NCI-H748 (cell line): ENCODE data around the gene IGFLR1.
"Not testable (repeated sequence)": the region's sequence is repeated elsewhere in the genome, so short reads cannot be mapped to it uniquely, and the experiment has no call there.

ENCODE experiments used
- DNase-seq: peaks from one replicate; lab custom pipeline; 2025; ENCODE audit not compliant: unreplicated experiment; lab: John Stamatoyannopoulos, UW

The IGFLR1 gene

DNA sequence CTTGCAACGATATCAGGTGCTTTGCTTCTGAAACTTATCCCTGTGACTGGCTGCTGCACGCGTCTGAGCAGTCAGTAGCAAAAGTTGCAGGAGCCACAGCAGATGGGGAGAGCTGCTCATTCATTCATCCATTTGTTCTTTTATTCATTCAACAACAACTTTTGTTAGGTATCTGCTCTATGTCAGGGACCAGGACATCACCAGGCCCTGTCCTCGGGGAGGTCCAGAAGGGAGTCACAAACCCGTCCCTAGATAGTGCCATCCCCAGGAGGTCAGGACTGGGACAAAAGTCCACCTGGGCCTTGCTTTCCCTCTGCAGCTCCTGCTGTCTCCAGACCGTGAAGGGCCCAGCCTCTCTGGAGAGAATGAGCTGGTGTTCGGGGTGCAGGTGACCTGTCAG, 35.7 kb upstream of the IGFLR1 start:
- DNase-seq: no peak

DNA sequence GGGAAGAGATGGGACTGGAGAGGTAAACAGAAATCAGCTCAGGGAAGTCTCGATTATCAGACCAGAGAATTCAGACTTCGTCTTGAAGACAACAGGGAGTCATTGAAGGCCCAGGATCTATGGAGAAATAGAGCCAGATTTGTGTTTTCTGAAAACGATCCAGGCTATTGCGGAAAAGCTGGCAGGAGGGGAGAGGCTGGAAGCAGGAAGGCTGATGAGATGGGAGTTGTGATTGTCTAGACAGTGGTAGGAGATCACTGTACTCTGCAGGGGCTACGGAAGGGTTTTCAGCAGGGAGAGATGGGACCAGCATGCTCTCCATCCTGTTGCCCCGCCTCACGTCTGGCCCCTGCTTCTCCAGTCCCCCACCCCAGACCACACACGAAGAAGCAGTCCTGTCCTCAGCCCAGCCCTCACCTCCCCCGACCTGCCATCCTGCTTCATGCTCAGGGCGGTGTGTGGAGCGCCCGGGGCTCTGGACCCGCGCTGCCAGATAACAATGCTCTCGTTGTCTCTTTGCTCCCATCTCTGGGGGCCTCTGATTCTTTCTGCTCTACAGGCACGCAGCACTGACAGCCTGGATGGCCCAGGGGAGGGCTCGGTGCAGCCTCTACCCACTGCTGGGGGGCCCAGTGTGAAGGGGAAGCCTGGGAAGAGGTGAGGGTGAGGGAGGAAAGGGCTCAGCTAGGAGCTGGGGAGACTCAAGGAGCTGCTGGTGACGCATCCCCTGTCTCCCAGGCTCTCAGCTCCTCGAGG, 35.0 kb upstream of the IGFLR1 start:
- DNase-seq: no peak

DNA sequence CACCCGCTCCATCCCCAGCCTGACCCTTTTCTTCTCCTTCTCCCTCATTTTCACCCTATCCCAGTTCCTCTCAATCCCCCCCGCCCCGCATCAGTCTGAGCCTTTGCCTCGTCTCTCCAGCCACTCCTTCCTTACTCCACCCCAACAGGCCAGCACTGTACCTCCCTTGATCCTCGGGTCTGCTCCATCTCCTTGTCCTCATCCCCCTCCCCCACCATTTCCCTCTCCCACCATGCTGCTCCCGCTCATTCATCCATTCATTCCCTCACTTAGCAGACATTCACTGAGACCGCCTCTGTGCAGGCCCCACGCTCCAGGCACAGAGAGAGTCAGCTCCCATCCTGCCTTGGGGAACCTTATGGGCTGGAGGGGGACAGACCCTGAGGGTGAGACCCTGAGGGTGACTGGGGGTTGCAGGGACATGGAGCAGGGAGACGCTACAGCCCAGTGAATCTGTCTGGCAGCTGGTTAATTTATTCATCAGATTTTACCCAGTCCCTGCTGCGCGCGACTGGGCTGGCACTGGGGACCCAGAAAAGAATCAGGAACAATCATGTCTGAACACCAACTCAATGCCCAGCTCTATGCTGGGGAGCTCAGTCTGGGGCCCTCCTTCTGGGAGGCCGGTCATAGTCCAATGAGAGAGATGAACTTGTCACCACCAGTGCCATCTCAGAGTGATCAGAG, 34.0 kb upstream of the IGFLR1 start:
- peak; percentile 56 for DNase-seq

DNA sequence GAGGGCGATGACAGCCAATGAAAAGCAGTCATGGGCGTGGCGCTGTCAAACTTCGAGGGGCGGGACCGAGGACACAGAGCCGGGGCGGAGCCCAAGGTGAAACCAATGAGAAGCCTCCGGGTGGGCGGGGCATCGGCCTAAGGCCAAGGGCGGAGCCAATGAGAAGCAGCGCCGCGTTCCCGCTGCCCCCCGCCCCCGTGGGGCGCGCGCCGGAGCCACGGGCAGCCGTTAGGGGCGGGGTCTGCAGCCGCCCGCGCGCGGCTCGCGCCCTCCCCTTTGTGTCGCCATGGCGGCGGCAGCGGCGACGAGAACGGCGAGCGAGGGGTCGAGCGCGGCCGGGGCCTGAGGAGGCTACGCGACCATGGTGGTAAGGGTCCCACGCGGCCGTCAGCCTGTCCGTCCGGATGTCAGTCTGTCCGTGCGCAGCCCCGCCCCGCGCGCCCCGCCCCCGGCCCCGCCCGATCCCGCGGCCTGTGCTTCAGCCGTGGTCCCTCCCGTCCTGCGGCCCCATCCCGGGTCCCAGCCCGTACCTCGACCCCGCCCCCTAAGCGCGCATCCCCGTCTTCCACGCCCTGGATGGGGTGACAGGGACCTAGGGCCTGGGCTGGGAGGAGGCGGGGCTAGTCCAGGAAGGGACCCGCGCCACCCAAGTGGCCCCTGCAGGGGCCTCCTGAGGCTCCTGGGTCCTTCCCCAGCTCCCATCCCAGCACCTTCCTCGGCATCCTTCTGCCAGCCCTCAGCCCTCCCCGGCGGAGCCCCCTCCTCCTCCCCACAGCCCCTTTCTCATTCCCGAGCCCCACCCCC, 33.2 kb upstream of the IGFLR1 start, which contains the start of gene ARHGAP33:
TSS of gene ARHGAP33 (plus strand) at position 267 of the 804 bp plus-strand sequence. CDS start at position 362, 95 bp downstream.
- peak; percentile 100 for DNase-seq

DNA sequence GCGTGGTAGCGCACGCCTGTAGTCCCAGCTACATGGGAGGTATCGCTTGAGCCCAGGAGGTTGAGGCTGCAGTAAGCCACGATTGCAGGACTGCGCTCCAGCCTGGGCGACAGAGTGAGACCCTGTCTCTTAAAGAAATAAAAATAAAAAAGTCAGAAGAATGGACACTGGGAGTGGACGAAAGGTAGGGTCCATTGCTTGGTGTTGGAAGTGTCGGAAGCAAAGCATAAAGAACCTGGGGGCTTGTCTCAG, 32.7 kb upstream of the IGFLR1 start:
- DNase-seq: no peak

DNA sequence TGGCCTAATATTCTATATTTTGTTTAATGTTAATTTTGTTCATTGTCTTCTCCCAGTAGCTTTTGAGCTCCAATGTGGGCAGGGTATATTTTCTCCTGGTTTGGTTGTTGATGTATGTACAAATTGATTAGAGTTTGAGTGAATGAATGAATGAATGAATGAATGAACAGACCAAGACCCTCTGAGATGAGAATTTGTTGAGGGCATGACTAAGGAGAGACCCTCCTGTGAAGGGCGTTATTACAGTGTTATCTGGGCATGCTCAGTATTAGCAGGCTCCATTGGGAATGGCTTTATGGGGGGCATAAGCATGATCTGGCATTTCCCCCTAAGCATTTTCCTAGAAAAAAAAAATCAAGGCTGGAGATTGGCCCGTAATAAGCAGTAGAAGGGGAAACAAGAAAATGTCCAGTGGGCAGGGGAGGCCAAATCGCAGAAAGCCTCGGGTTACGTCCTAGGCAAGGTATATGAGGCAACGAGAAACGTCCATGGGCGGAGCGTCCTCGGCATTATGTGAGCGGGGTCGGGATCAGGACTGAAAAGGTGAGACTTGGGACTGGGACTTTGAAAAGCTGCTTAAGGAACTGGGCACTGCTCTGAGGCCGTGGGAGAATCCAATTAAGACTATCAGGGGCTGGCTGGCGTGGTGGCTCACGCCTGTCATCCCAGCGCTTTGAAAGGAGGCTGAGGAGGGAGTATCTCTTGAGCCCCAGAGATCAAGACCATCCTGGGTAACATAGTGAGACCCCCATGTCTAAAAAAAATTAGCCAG, 32.2 kb upstream of the IGFLR1 start:
- DNase-seq: peak; percentile 51

DNA sequence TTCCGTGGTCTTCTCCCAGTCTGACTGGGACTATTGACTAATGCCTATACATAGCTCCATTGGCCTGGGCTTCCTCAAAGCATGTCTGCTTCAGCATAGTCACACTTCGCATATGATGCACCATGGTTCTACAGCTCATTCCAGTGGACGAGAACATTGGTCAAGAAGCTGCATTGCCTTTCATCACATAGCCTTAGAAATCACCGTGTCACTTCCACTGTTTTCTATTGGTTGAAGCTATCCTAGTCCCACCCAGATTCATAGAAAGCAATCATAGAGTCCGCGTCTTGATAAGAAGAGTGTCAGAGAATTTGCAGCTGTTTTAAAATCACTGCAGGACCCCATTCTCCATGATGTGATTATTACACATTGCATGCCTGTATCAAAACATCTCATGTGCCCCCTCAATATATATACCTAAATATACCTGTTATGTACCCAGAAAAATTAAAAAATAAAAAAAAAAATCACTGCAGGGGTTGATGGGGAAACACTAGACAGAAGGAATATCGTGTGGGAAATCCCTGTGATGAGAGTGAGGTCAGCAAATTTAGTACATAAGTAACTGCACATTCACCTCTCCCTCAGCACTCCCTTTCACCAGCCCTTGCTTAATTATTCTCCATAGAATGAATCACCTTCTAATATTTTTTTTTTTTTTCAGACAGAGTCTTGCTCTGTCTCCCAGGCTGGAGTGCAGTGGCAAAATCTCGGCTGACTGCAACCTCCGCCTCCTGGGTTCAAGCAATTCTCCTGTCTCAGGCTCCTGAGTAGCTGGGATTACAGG, 31.0 kb upstream of the IGFLR1 start:
- no peak for DNase-seq

DNA sequence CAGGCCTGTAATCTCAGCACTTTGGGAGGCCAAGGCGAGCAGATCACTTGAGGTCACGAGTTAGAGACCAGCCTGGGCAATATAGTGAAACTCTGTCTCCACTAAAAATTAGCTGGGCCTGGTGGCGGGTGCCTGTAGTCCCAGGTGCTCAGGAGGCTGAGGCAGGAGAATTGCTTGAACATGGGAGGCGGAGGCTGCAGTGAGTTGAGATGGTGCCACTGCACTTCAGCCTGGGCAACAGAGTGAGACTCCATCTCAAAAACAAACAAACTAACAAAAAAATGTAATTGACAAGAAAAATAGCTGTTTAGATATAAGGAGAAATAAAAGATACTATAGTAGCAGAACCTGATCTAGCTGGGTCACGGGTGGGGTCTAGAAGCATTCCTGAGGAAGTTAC, 30.1 kb upstream of the IGFLR1 start:
- not testable (repeated sequence) for DNase-seq

DNA sequence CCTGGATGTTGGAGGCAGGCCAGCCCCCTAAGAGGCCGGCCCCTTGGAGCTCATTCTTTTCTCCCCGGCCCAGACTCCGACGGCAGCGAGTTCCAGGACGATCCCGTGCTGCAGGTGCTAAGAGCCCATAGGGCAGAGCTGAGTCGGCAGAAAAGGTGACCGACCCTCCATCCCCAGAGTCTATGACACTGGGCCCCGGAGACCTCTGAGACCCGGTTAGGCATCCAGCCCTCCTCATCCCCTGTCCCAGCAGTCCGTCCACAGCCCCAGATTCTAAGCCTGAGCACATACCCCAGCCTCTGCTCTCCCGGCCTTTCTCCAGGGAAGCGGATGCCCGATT, 25.8 kb upstream of the IGFLR1 start:
- no peak for DNase-seq

DNA sequence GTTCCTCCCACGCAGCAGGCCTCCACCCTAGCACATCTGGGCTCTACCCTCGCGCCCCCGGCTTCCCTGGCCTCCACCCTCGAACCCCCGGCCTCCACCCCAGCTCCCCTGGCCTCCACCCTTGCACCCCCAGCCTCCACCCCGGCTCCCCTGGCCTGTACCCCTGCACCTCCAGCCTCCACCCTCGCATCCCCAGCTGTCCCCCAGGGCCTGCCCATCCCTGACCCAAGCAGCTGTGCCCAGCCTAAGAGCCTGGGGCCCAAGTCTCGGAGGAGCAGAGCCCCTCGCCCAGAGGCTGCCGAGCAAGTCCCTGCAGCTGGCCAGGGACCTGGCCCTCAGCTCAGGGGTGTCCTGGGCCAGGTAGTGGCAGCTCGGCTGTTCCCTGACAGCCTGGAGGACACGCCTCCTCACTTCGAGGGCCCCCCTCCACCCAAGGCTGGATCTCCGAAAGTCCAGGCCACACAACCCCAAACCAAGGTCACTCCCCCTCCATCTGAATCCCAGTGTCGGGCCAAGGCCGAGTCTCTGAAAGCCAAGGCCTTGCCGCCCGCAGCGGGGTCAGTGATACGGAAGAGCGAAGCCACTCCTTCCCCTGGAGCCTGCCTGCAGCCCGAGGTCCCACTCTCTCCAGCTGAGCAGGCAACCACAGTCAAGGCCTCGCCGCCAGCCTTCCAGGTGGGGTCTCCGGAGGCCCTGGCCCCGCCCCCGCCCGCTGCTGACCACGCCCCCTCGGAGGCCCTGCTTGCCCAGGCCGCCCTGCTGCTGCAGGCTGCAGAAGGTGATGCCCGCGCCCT, 25.2 kb upstream of the IGFLR1 start:
- DNase-seq: no peak

DNA sequence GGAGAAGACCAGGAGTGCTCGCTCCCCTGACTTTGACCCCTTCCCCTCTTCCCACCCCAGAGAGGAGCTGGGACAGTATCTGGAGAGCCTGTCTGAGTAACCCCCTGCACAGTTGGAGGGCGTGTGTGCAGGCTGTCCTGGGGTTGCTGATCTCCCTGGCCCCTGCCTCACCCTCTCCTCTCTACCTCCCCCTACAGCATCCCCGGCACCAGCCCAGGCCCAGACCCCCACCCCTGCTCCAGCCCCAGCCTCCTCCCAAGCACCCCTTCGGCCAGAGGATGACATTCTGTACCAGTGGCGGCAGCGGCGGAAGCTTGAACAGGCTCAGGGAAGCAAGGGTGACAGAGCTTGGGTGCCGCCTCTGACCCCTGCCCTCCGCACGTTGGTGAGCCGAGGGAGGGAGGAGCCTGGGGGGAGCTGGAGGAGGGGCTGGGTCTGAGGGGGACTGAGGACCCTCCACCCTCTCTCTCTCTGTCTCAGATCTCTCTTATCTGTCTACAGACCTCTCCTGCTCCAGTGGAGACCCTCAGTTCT, 24.4 kb upstream of the IGFLR1 start:
- no peak for DNase-seq

DNA sequence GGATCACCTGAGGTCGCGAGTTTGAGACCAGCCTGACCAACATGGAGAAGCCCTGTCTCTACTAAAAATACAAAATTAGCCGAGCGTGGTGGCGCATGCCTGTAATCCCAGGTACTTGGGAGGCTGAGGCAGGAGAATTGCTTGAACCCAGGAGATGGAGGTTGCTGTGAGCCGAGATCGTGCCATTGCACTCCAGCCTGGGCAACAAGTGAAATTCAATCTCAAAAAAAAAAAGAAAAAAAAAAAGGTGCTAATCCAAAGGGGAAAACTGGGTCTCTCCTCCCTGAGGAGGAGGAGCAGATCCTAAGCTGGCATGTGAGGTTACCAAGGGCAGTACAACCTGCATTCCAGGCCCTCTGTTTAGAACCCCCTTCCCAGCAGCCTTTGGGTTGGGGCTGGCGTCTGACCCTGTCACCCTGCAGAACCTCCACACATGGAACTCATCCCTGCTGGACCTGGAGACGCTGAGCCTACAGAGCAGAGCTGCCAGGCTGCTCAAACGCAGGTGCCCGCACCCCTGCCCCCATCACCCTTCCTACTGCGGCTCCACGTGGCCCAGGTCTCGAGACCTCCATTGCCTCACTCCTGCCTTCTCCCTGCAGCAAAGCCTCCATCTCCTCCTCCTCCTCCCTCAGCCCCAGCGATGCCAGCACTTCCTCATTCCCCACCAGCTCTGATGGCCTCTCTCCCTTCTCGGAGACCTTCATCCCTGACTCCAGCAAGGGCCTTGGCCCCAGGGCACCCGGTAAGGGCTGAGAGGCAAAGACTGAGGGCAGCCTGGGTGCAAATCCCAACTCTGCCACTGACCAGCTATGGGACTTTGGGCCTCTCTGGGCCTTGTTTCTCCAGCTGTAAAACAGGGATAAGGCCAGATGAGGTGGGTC, 22.4 kb upstream of the IGFLR1 start:
- no peak for DNase-seq

DNA sequence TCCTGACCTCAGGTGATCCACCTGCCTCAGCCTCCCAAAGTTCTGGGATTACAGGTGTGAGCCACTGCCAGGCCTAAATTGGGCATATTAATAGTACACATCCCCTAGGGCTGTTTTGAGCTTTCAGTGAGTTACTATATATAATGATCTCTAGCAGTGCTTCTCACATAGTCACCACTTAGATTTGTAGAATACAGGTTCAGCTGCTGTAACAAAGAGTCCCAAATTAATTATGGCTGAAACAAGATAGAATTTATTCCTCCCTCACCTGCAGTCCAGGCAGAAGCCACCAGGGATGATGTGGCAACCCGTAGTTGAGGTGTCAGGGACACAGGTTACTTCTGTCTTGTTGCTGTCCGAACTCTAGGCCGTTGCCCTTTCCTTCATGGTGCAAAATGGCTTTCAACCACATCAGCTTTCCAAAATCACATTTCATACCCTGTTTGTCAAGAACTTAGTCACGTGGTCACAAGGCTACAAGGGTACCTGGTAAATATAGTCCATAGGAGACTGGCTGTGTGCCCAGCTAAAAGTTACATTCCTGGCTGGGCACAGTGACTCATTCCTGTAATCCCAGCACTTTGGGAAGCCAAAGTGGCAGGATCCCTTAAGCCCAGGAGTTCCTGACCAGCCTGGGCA, 18.6 kb upstream of the IGFLR1 start:
- DNase-seq: no peak

DNA sequence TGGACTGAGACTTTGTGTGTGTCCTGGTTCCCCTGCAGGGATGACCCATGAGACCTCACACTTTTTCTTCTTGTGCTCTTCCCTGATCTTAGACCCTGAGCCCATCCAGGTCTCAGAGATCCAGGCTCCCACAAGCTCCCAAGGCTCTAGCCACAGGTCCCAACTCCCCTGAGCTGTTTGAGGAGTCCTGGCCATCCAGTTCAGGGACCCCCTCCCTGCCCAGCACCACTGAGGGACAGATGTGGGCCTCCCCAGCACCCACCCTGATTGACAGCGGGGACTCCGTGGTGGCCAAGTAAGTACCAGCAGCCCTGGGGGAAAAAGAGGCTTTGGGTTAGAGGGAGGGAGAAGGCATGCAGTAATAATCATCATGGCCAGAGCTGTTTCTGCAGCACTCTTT, 17.4 kb upstream of the IGFLR1 start:
- DNase-seq: no peak

DNA sequence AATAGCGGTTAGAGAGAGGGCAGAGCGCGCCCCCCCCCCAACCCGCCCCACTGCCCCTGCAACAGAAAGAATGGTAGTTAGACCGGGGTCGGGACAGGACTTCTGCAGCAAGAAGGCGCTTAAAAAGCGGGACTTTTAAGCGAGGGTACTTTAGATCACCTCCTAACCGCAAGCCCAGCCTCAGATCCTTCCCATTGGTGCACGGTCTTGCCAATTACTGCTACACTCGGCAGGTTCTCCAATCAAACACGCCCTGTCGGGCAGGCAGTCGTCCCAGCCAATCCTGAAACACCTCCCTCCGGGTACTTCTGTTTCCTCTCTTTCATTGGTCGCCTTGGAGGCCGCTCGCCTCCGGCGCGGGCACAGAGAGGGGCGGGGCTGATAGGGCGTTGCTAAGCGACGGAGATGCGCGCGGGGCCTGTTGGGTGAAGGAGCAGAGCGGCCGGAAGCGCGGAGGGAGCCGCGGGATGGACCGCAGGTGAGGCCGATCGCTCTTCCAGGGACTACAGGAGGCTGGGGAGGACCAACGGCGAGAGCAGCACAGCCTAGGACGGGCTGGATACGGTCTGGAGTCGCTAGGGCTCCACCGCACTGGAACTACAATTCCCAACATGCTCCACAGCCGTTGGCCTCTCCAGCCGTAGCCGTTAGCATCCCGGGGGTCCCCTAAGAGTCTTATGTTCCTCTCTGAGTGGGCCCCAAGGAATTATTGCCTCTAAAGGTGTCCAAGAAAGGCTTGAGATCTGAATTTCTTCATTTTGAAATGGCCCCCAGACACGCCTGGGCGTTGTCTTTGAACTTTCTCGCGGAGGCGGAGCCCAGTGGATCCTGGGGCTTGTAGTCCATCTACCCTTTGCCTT, 15.7 kb upstream of the IGFLR1 start, which contains the start of gene PROSER3:
TSS of gene PROSER3 (plus strand) at position 428 of the 860 bp plus-strand sequence. CDS start at position 468, 40 bp downstream.
- DNase-seq: peak; percentile 100

DNA sequence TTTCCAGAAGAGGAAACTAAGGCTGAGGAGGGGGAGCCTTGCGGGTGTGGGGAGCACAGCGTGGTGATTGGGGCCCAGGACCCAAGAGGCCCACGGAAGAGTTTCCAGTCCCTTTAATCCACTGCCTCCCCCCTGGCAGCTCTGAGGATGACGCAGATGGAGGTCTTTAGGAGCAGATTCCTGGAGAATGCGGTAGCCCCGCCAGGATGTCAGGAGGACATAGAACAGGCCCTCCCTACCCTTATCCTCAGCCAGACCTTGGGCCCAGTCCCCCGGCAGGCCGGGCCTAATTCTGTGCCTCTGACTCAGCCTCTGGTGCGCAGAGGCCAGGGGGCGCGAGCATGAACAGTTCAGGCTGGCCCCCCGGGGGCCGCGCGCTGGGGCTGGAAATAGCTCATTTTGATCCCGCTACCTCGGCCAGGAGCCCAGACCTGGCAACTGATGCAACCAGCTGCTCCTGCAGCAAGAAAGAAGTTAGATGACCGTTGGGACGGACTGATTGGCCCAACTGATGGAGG, 15.0 kb upstream of the IGFLR1 start:
- peak; percentile 87 for DNase-seq
